ENCODE measurements around the gene BAIAP2L1.

- TF ChIP-seq SUZ12 (IDR thresholded peaks at IDR 0.05; ENCODE audit: extremely low read depth, insufficient read depth, insufficient read length) (no peak), YY1 (IDR thresholded peaks at IDR 0.05; ENCODE audit: insufficient read depth, insufficient read length) (no peak)
These were observed 149.1 kb downstream of the BAIAP2L1 start, which contains the start of gene TECPR1 for GRCh38 chr7:98251601-98252424.
